H1 (cell line): ENCODE results near the gene RELCH. TPM values are rescaled to one million over a fixed set of nuclear protein-coding genes. Genes with fewer than 3 reads are reported as not detected.

Source experiments
- polyA plus RNA-seq, 7 experiments: library from polyadenylated mRNA; depleted of rRNA in 3 of 7; stranded (reverse) in 5 of 7; unstranded in 2 of 7; fragments of >200 nt in 5 of 7; fragments of 200-250 nt in 2 of 7; gene quantifications; 1 replicate in 5 of 7; 2 replicates in 1 of 7; 4 replicates in 1 of 7; pipeline versions ENCODE4 v1.2.1 to v1.2.3, GENCODE V29; 2011 to 2013; ENCODE audit warnings: missing spikeins in 2 of 7, mixed read lengths in 2 of 7
- total RNA-seq: library from RNA; stranded (reverse); fragmentation: NEBNext Ultra II Directional; extraction: Animal tissue kit (Norgen Biotek cat#: 25700); gene quantifications from 2 replicates; pipeline ENCODE4 v1.2.1, GENCODE V29; 2021
- TF ChIP-seq, protein P1 (sequence below): fragments of 300-600 bp; sonication (generic); IDR thresholded peaks from 2 replicates; pipeline ENCODE4 v1.7.1; 2012; ENCODE audit warnings: low read length, moderate library complexity, mild to moderate bottlenecking, inconsistent platforms; ENCODE audit not compliant: insufficient replicate concordance

RELCH gene
- total and polyA plus RNA-seq, 2 of the 8 experiments (the other 6 are each of a cell fraction or from before 2014, with no cell fraction given): 7.3 to 26.9 TPM

DNA sequence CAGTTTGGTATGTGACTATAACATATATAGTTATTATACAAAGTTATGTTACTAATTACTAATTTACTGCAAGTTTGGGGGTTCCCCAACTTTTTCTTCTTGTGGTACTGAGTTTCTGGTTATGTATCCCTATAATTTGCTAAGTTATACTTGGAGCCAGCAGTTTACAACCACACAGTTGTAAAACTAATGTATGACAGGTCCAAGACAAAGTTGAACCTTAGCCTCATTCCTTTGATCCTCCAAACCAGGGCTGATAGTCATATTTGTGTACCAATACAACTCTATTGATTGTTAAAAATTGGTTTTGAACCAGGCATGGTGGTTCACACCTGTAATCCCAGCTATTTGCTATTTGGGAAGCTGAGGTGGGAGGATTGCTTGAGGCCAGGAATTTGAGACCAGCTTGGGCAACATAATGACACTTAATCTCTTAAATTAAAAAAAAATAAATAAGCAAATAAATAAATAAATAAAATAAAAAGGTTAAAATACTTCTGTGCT is 24.3 kb downstream of the RELCH start (continued):
- TF ChIP-seq, protein P1, sequence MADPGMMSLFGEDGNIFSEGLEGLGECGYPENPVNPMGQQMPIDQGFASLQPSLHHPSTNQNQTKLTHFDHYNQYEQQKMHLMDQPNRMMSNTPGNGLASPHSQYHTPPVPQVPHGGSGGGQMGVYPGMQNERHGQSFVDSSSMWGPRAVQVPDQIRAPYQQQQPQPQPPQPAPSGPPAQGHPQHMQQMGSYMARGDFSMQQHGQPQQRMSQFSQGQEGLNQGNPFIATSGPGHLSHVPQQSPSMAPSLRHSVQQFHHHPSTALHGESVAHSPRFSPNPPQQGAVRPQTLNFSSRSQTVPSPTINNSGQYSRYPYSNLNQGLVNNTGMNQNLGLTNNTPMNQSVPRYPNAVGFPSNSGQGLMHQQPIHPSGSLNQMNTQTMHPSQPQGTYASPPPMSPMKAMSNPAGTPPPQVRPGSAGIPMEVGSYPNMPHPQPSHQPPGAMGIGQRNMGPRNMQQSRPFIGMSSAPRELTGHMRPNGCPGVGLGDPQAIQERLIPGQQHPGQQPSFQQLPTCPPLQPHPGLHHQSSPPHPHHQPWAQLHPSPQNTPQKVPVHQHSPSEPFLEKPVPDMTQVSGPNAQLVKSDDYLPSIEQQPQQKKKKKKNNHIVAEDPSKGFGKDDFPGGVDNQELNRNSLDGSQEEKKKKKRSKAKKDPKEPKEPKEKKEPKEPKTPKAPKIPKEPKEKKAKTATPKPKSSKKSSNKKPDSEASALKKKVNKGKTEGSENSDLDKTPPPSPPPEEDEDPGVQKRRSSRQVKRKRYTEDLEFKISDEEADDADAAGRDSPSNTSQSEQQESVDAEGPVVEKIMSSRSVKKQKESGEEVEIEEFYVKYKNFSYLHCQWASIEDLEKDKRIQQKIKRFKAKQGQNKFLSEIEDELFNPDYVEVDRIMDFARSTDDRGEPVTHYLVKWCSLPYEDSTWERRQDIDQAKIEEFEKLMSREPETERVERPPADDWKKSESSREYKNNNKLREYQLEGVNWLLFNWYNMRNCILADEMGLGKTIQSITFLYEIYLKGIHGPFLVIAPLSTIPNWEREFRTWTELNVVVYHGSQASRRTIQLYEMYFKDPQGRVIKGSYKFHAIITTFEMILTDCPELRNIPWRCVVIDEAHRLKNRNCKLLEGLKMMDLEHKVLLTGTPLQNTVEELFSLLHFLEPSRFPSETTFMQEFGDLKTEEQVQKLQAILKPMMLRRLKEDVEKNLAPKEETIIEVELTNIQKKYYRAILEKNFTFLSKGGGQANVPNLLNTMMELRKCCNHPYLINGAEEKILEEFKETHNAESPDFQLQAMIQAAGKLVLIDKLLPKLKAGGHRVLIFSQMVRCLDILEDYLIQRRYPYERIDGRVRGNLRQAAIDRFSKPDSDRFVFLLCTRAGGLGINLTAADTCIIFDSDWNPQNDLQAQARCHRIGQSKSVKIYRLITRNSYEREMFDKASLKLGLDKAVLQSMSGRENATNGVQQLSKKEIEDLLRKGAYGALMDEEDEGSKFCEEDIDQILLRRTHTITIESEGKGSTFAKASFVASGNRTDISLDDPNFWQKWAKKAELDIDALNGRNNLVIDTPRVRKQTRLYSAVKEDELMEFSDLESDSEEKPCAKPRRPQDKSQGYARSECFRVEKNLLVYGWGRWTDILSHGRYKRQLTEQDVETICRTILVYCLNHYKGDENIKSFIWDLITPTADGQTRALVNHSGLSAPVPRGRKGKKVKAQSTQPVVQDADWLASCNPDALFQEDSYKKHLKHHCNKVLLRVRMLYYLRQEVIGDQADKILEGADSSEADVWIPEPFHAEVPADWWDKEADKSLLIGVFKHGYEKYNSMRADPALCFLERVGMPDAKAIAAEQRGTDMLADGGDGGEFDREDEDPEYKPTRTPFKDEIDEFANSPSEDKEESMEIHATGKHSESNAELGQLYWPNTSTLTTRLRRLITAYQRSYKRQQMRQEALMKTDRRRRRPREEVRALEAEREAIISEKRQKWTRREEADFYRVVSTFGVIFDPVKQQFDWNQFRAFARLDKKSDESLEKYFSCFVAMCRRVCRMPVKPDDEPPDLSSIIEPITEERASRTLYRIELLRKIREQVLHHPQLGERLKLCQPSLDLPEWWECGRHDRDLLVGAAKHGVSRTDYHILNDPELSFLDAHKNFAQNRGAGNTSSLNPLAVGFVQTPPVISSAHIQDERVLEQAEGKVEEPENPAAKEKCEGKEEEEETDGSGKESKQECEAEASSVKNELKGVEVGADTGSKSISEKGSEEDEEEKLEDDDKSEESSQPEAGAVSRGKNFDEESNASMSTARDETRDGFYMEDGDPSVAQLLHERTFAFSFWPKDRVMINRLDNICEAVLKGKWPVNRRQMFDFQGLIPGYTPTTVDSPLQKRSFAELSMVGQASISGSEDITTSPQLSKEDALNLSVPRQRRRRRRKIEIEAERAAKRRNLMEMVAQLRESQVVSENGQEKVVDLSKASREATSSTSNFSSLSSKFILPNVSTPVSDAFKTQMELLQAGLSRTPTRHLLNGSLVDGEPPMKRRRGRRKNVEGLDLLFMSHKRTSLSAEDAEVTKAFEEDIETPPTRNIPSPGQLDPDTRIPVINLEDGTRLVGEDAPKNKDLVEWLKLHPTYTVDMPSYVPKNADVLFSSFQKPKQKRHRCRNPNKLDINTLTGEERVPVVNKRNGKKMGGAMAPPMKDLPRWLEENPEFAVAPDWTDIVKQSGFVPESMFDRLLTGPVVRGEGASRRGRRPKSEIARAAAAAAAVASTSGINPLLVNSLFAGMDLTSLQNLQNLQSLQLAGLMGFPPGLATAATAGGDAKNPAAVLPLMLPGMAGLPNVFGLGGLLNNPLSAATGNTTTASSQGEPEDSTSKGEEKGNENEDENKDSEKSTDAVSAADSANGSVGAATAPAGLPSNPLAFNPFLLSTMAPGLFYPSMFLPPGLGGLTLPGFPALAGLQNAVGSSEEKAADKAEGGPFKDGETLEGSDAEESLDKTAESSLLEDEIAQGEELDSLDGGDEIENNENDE: no peak
